Liver (tissue), 2 donors: Measurements from ENCODE around the gene CTNNBL1.

Experiments used
- CTCF ChIP-seq: fragments of 150-350 bp; IDR thresholded peaks from 2 replicates; pipeline ENCODE4 v1.5.1; 2017; ENCODE audit warnings: improper control_type of control experiment, low read depth, low read length; ENCODE audit not compliant: missing input control
- ZBTB33 ChIP-seq: IDR thresholded peaks from 2 replicates; pipeline ENCODE4 v1.6.1; 2016; ENCODE audit warnings: antibody characterized with exemption
- donor health status: healthy.

GRCh38 chr20:37725855-37726254 is 32.0 kb downstream of the CTNNBL1 start:
- no peak for TF ChIP-seq CTCF
- no peak for TF ChIP-seq ZBTB33
